HepG2 (cell line): ENCODE measurements around the gene SRCAP. TPM values are rescaled to one million over a fixed set of nuclear protein-coding genes. Genes with fewer than 3 reads are reported as not detected.

Experiments
- CEBPB ChIP-seq: IDR thresholded peaks from 2 replicates; pipeline ENCODE4 v1.6.1; 2011; ENCODE audit warnings: low read depth, low read length, improper control_type of control experiment, borderline replicate concordance
- DNMT3B ChIP-seq: conservative IDR thresholded peaks from 2 replicates; pipeline ENCODE4 v1.6.1; 2016; ENCODE audit warnings: missing biosample characterization, control low read depth
- GTF2F1 ChIP-seq: fragments of 150-350 bp; IDR thresholded peaks from 2 replicates; pipeline ENCODE4 v1.6.1; 2014; ENCODE audit warnings: low read length
- HDAC1 ChIP-seq: sonication (generic); formaldehyde crosslinking; IDR thresholded peaks from 2 replicates; pipeline ENCODE4 v1.5.1; 2020; ENCODE audit warnings: mild to moderate bottlenecking, missing genetic modification reagents
- IRX3 ChIP-seq: sonication (generic); formaldehyde crosslinking; IDR thresholded peaks from 2 replicates; pipeline ENCODE4 v1.8.1; 2023; ENCODE audit warnings: mild to moderate bottlenecking, low read depth, missing genetic modification reagents, borderline replicate concordance
- KLF12 ChIP-seq: sonication (generic); formaldehyde crosslinking; IDR thresholded peaks from 2 replicates; pipeline ENCODE4 v1.4.0; 2020; ENCODE audit warnings: missing genetic modification reagents, borderline replicate concordance
- MAFF ChIP-seq: IDR thresholded peaks from 2 replicates; pipeline ENCODE4 v1.6.1; 2011; ENCODE audit warnings: low read depth, low read length, improper control_type of control experiment
- PRPF4 ChIP-seq: fragments of 200-400 bp; formaldehyde crosslinking; IDR thresholded peaks from 2 replicates; pipeline ENCODE4 v1.6.1; 2016; ENCODE audit warnings: low read length, low read depth; ENCODE audit not compliant: poor library complexity, severe bottlenecking
- REL ChIP-seq: sonication (generic); formaldehyde crosslinking; conservative IDR thresholded peaks from 2 replicates; pipeline ENCODE4 v1.8.0; 2022; ENCODE audit warnings: mild to moderate bottlenecking, missing genetic modification reagents, moderate library complexity
- RXRA ChIP-seq: sonication (generic); formaldehyde crosslinking; IDR thresholded peaks from 2 replicates; pipeline ENCODE4 v1.5.1; 2020; ENCODE audit warnings: missing genetic modification reagents
- SMYD3 ChIP-seq: sonication (generic); formaldehyde crosslinking; IDR thresholded peaks from 2 replicates; pipeline ENCODE4 v1.8.1; 2023; ENCODE audit warnings: mild to moderate bottlenecking, missing genetic modification reagents
- SP5 ChIP-seq: IDR thresholded peaks from 2 replicates; pipeline ENCODE4 v1.6.1; 2016; ENCODE audit warnings: low read depth, borderline replicate concordance
- SRF ChIP-seq: IDR thresholded peaks from 2 replicates; pipeline ENCODE4 v1.6.1; 2011; ENCODE audit warnings: mild to moderate bottlenecking, low read depth, low read length, moderate library complexity
- TCF12 ChIP-seq, 2 experiments: fragments of 450-650 bp in 1 of 2; sonication (generic) in 1 of 2; formaldehyde crosslinking in 1 of 2; IDR thresholded peaks; 2 replicates each; pipeline versions ENCODE4 v1.6.1 to v1.8.0; 2017 to 2022; ENCODE audit warnings: antibody characterized with exemption in 1 of 2, mild to moderate bottlenecking in 1 of 2, missing genetic modification reagents in 1 of 2, moderate library complexity in 1 of 2
- ZBTB20 ChIP-seq: sonication (generic); formaldehyde crosslinking; IDR thresholded peaks from 2 replicates; pipeline ENCODE4 v1.8.1; 2023; ENCODE audit warnings: missing genetic modification reagents, low read depth, mild to moderate bottlenecking, borderline replicate concordance
- ZNF274 ChIP-seq: sonication (generic); formaldehyde crosslinking; IDR thresholded peaks from 2 replicates; pipeline ENCODE4 v1.5.1; 2020; ENCODE audit warnings: mild to moderate bottlenecking, missing genetic modification reagents
- ZNF672 ChIP-seq: sonication (generic); formaldehyde crosslinking; IDR thresholded peaks from 2 replicates; pipeline ENCODE4 v1.8.1; 2022; ENCODE audit warnings: missing genetic modification reagents
- ZNF703 ChIP-seq: sonication (generic); formaldehyde crosslinking; IDR thresholded peaks from 2 replicates; pipeline ENCODE4 v1.5.1; 2020; ENCODE audit warnings: missing genetic modification reagents, mild to moderate bottlenecking, moderate library complexity, borderline replicate concordance
- ZNF709 ChIP-seq: sonication (generic); formaldehyde crosslinking; IDR thresholded peaks from 2 replicates; pipeline ENCODE4 v1.5.0; 2020; ENCODE audit warnings: mild to moderate bottlenecking, missing genetic modification reagents
- ZNF75D ChIP-seq: sonication (generic); formaldehyde crosslinking; IDR thresholded peaks from 2 replicates; pipeline ENCODE4 v1.8.1; 2023; ENCODE audit warnings: missing genetic modification reagents, mild to moderate bottlenecking, borderline replicate concordance
- polyA plus RNA-seq, 8 experiments: library from polyadenylated mRNA; depleted of rRNA in 3 of 8; stranded (reverse) in 7 of 8; unstranded in 1 of 8; fragments of >200 nt; fragmentation: Illumina TruSeq in 4 of 8; extraction: Trizol in 4 of 8; gene quantifications; 2 replicates each; pipeline versions ENCODE4 v1.2.1 to v1.2.3, GENCODE V29; 2011 to 2016; ENCODE audit warnings: low read depth in 4 of 8, missing spikeins in 1 of 8, mixed read lengths in 1 of 8; ENCODE audit not compliant: insufficient read depth in 1 of 8
- total RNA-seq, 5 experiments: library from RNA; depleted of rRNA; stranded (reverse); fragments of >200 nt; fragmentation: Illumina TruSeq; extraction: Trizol; gene quantifications; 2 replicates each; pipeline ENCODE4 v1.2.3, GENCODE V29; 2016; ENCODE audit warnings: low read depth in 1 of 5
- TF ChIP-seq, protein P1 (sequence below): sonication (generic); formaldehyde crosslinking; IDR thresholded peaks from 2 replicates; pipeline ENCODE4 v1.5.0; 2020; ENCODE audit warnings: mild to moderate bottlenecking, missing genetic modification reagents
- TF ChIP-seq, protein P2 (sequence below): sonication (generic); formaldehyde crosslinking; IDR thresholded peaks from 2 replicates; pipeline ENCODE4 v1.4.0; 2020; ENCODE audit warnings: low read depth, mild to moderate bottlenecking, missing genetic modification reagents
- TF ChIP-seq, protein P3 (sequence below): sonication (generic); formaldehyde crosslinking; IDR thresholded peaks from 2 replicates; pipeline ENCODE4 v1.5.0; 2020; ENCODE audit warnings: missing genetic modification reagents
- TF ChIP-seq, protein P4 (sequence below): sonication (generic); formaldehyde crosslinking; IDR thresholded peaks from 2 replicates; pipeline ENCODE4 v1.4.0; 2020; ENCODE audit warnings: mild to moderate bottlenecking, missing genetic modification reagents

The SRCAP gene
- total and polyA plus RNA-seq, 2 of the 13 experiments (the other 11 are each of a cell fraction or from before 2014, with no cell fraction given) = 4.9 to 9.0 TPM

DNA sequence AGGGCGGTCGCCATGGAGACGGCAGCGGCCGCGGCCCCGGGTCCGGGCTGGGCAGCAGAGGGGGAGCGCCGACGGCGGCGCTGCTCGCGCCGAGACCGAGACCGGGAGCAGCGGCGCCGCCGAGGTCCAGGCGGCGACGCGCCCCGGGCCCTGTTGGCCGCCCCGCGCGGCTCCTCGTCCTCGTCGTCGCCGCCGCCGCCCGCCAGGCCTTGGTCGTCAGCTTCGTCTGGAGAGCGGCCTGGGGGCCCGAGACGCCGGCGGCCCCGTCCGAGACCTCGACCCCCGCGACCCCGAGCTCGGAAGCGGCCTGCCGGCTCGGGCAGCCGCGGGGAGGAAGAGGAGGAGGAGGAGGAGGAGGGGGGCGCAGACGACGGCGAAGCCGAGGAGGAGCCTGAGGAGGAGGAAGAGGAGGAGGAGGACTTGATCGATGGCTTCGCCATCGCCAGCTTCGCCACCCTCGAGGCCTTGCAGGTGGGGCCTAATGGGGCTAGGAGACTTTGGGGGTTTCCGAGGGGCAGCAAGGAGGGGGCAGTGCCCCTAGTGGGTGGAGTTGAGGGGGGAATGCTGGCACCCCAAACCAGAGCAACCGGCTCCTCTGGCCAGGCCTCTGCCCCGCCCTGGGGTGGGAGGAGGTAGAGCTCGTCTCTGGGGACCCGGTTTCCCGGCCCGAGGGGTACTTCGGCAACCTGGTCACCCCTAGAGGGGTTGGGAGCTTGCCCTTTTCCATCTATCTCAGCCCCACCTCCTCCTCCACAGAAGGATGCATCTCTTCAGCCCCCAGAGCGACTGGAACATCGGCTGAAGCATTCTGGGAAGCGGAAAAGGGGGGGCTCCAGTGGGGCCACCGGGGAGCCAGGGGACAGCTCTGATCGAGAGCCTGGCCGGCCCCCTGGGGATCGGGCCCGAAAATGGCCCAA lies 39.2 kb upstream of the SRCAP start (continued):
- TF ChIP-seq ZBTB20 (CRISPR knock-in tag) (no peak), DNMT3B (CRISPR knock-in tag) (no peak), ZNF672 (no peak), SRF (no peak), HDAC1 (CRISPR knock-in tag) (no peak), REL (CRISPR knock-in tag) (no peak), CEBPB (no peak), GTF2F1 (no peak), IRX3 (no peak), SP5 (CRISPR knock-in tag) (no peak), KLF12 (no peak), ZNF709 (CRISPR knock-in tag) (no peak), ZNF274 (no peak), MAFF (no peak), ZNF75D (CRISPR knock-in tag) (0 out of 2 replicates have a peak, but pooled peaks have one; percentile 35), TCF12 (IDR thresholded peaks at IDR 0.05) (no peak), TCF12 (CRISPR knock-in tag; IDR thresholded peaks at IDR 0.05) (no peak), ZNF703 (CRISPR knock-in tag) (0 out of 2 replicates have a peak, but pooled peaks have one; percentile 33), RXRA (CRISPR knock-in tag) (no peak), SMYD3 (CRISPR knock-in tag) (no peak), PRPF4 (no peak)
- TF ChIP-seq, protein P1, sequence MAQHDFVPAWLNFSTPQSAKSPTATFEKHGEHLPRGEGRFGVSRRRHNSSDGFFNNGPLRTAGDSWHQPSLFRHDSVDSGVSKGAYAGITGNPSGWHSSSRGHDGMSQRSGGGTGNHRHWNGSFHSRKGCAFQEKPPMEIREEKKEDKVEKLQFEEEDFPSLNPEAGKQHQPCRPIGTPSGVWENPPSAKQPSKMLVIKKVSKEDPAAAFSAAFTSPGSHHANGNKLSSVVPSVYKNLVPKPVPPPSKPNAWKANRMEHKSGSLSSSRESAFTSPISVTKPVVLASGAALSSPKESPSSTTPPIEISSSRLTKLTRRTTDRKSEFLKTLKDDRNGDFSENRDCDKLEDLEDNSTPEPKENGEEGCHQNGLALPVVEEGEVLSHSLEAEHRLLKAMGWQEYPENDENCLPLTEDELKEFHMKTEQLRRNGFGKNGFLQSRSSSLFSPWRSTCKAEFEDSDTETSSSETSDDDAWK (CRISPR knock-in tag) = no peak
- TF ChIP-seq, protein P2, sequence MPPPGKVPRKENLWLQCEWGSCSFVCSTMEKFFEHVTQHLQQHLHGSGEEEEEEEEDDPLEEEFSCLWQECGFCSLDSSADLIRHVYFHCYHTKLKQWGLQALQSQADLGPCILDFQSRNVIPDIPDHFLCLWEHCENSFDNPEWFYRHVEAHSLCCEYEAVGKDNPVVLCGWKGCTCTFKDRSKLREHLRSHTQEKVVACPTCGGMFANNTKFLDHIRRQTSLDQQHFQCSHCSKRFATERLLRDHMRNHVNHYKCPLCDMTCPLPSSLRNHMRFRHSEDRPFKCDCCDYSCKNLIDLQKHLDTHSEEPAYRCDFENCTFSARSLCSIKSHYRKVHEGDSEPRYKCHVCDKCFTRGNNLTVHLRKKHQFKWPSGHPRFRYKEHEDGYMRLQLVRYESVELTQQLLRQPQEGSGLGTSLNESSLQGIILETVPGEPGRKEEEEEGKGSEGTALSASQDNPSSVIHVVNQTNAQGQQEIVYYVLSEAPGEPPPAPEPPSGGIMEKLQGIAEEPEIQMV = no peak
- TF ChIP-seq, protein P3, sequence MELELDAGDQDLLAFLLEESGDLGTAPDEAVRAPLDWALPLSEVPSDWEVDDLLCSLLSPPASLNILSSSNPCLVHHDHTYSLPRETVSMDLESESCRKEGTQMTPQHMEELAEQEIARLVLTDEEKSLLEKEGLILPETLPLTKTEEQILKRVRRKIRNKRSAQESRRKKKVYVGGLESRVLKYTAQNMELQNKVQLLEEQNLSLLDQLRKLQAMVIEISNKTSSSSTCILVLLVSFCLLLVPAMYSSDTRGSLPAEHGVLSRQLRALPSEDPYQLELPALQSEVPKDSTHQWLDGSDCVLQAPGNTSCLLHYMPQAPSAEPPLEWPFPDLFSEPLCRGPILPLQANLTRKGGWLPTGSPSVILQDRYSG (CRISPR knock-in tag) = 0 out of 2 replicates have a peak, but pooled peaks have one; percentile 15
- TF ChIP-seq, protein P4, sequence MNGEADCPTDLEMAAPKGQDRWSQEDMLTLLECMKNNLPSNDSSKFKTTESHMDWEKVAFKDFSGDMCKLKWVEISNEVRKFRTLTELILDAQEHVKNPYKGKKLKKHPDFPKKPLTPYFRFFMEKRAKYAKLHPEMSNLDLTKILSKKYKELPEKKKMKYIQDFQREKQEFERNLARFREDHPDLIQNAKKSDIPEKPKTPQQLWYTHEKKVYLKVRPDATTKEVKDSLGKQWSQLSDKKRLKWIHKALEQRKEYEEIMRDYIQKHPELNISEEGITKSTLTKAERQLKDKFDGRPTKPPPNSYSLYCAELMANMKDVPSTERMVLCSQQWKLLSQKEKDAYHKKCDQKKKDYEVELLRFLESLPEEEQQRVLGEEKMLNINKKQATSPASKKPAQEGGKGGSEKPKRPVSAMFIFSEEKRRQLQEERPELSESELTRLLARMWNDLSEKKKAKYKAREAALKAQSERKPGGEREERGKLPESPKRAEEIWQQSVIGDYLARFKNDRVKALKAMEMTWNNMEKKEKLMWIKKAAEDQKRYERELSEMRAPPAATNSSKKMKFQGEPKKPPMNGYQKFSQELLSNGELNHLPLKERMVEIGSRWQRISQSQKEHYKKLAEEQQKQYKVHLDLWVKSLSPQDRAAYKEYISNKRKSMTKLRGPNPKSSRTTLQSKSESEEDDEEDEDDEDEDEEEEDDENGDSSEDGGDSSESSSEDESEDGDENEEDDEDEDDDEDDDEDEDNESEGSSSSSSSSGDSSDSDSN (CRISPR knock-in tag) = peak; percentile 9; the same call in 1 of the 2 replicates
